ENCODE results near the gene SLC15A3. TPM values are rescaled to one million over a fixed set of nuclear protein-coding genes. Genes with fewer than 3 reads are reported as not detected.

Gene SLC15A3
- total RNA-seq, 1 experiment from 2014 or later: 10.2 TPM

GRCh38 chr11:60924110-60924905 is 27.7 kb downstream of the SLC15A3 start, which contains the start of gene TMEM132A:
TSS of gene TMEM132A (plus strand) at chr11:60924460. CDS start at chr11:60924634, 174 bp downstream.
- H3K36me3 Mint-ChIP-seq: peaks cover 16% of the 10 kb centered on the region
- POLR2A ChIA-PET: interaction anchor here (0.9 to 1.2 kb wide), 3 partner anchors 9 to 15 kb away, joined by 3 to 11 read pairs (median 8); partner anchors contain the start of gene TMEM109
- no peaks in the 10 kb centered on the region for H3K9me3 Mint-ChIP-seq
- H3K4me1 Mint-ChIP-seq: peaks cover 20% of the 10 kb centered on the region
- CTCF ChIA-PET: interaction anchor here (0.6 to 1.8 kb wide), 8 partner anchors 9 to 891 kb away, joined by 3 to 7 read pairs (median 3); partner anchors contain the start of genes SLC15A3 and TMEM109
- ATAC-seq: peak; percentile 83
- H3K27ac Mint-ChIP-seq: no peak within 1 kb of the TSS
- H3K27me3 Mint-ChIP-seq (ENCODE audit: low read depth): no peaks in the 10 kb centered on the region; the same call in 1 of the 2 replicates
- peak; percentile 85 for DNase-seq (ENCODE audit: low spot score)
- peak within 1 kb of the TSS; percentile 88 for H3K4me3 Mint-ChIP-seq
- TF ChIP-seq PREB (CRISPR knock-in tag; IDR thresholded peaks at IDR 0.05; ENCODE audit: borderline replicate concordance) (no peak), CREM (CRISPR knock-in tag; IDR thresholded peaks at IDR 0.05) (peak; percentile 79; the same call in 1 of the 2 replicates), KAT7 (CRISPR knock-in tag; IDR thresholded peaks at IDR 0.05; ENCODE audit: borderline replicate concordance) (peak; percentile 68; the same call in 1 of the 2 replicates), SP1 (CRISPR knock-in tag; conservative IDR thresholded peaks at IDR 0.05) (peak; percentile 60), FOXP4 (CRISPR knock-in tag; IDR thresholded peaks at IDR 0.05) (0 out of 2 replicates have a peak, but pooled peaks have one; percentile 61), ZNF416 (CRISPR knock-in tag; IDR thresholded peaks at IDR 0.05) (peak; percentile 10; the same call in 1 of the 2 replicates), TCF7 (CRISPR knock-in tag; IDR thresholded peaks at IDR 0.05; ENCODE audit: low read depth) (no peak), CBFB (CRISPR knock-in tag; IDR thresholded peaks at IDR 0.05; ENCODE audit: low read depth) (no peak), ZNF281 (CRISPR knock-in tag; IDR thresholded peaks at IDR 0.05) (peak; percentile 35; the same call in 1 of the 2 replicates), FOXP1 (CRISPR knock-in tag; IDR thresholded peaks at IDR 0.05; ENCODE audit: borderline replicate concordance) (peak; percentile 12; the same call in 1 of the 2 replicates), USF2 (CRISPR knock-in tag; IDR thresholded peaks at IDR 0.05) (peak; percentile 82), MAX (CRISPR knock-in tag; IDR thresholded peaks at IDR 0.05) (peak; percentile 85), IRF2 (CRISPR knock-in tag; IDR thresholded peaks at IDR 0.05; ENCODE audit: borderline replicate concordance, low read depth) (no peak), ZNF232 (CRISPR knock-in tag; IDR thresholded peaks at IDR 0.05) (no peak), ZMAT4 (CRISPR knock-in tag; IDR thresholded peaks at IDR 0.05) (no peak), TEAD1 (CRISPR knock-in tag; IDR thresholded peaks at IDR 0.05) (peak; percentile 64; the same call in 1 of the 2 replicates), NFE2L1 (CRISPR knock-in tag; IDR thresholded peaks at IDR 0.05) (no peak), IRF1 (CRISPR knock-in tag; IDR thresholded peaks at IDR 0.05) (0 out of 2 replicates have a peak, but pooled peaks have one; percentile 20), USF1 (CRISPR knock-in tag; IDR thresholded peaks at IDR 0.05) (peak; percentile 71), FOXK1 (CRISPR knock-in tag; IDR thresholded peaks at IDR 0.05) (peak; percentile 76; the same call in 1 of the 2 replicates), AR (CRISPR knock-in tag; IDR thresholded peaks at IDR 0.05) (no peak), NR3C1 (CRISPR knock-in tag; conservative IDR thresholded peaks at IDR 0.05; ENCODE audit: low read depth) (no peak)
